GM12891 (cell line): ENCODE measurements around the gene SEC22C.

Experiments
- PAX5 ChIP-seq: IDR thresholded peaks from 2 replicates; pipeline ENCODE4 v1.6.1; 2011; ENCODE audit warnings: low read length, moderate library complexity, mild to moderate bottlenecking; ENCODE audit not compliant: insufficient read depth, severe bottlenecking
- POLR2A ChIP-seq: IDR thresholded peaks from 2 replicates; pipeline ENCODE4 v1.6.1; 2011; ENCODE audit warnings: low read depth, low read length, control low read depth
- POLR2AphosphoS5 ChIP-seq: IDR thresholded peaks from 2 replicates; pipeline ENCODE4 v1.6.1; 2011; ENCODE audit warnings: low read depth, low read length, control low read depth
- SPI1 ChIP-seq: IDR thresholded peaks from 2 replicates; pipeline ENCODE4 v1.6.1; 2011; ENCODE audit warnings: low read depth, low read length, control low read depth
- TAF1 ChIP-seq: IDR thresholded peaks from 2 replicates; pipeline ENCODE4 v1.6.1; 2011; ENCODE audit warnings: low read depth, low read length, control low read depth

GRCh38 chr3:42546691-42547213 lies 35.0 kb downstream of the SEC22C start:
- TF ChIP-seq POLR2A (no peak), POLR2AphosphoS5 (no peak), TAF1 (no peak), SPI1 (no peak), PAX5 (no peak)
